Measurements from ENCODE around the gene RALGPS1. TPM values are rescaled to one million over a fixed set of nuclear protein-coding genes. Genes with fewer than 3 reads are reported as not detected.

The RALGPS1 gene
- total RNA-seq, 4 donors from 2014 or later, result 2.2 to 10.3 (median 5.4) TPM

- ATAC-seq, result no peak
- intact Hi-C loops (cut with DNase I; ENCODE audit: low total_unique reads), result no loop called here
- Histone ChIP-seq H3K4me1 (peaks cover 9 to 12% of the 10 kb centered on the region in 2 donors), H3K27me3 (no peaks in the 10 kb centered on the region), H3K27ac (no peak overlapping the region), H3K36me3 (peaks cover 0 to 16% of the 10 kb centered on the region in 2 donors), H3K9me3 (no peaks in the 10 kb centered on the region), H3K4me3 (no peak overlapping the region)
- TF ChIP-seq CTCF (IDR thresholded peaks at IDR 0.05 in 4 of 5, conservative IDR thresholded peaks at IDR 0.05 in 1 of 5) (no peak), POLR2A (IDR thresholded peaks at IDR 0.05) (no peak)
- in situ Hi-C loops (cut with MboI; ENCODE audit: low sequenced_read_pairs in 4 of 4), result no loop called here
- DNase-seq, result no peak
These were observed 38.6 kb upstream of the RALGPS1 start for GRCh38 chr9:126875756-126876510.

GRCh38 chr9:126876531-126876930 is 38.1 kb upstream of the RALGPS1 start:
- no peaks in the 10 kb centered on the region for H3K27me3 ChIP-seq
- H3K4me3 ChIP-seq, result no peak overlapping the region
- no peak for ATAC-seq
- peaks cover 12 to 18% of the 10 kb centered on the region in 2 donors for H3K4me1 ChIP-seq
- no peak overlapping the region for H3K27ac ChIP-seq
- intact Hi-C loops (cut with DNase I; ENCODE audit: low total_unique reads) (no loop called here), in situ Hi-C loops (cut with MboI; ENCODE audit: low sequenced_read_pairs in 4 of 4) (no loop called here)
- DNase-seq, result no peak
- TF ChIP-seq POLR2A (IDR thresholded peaks at IDR 0.05) (no peak), CTCF (IDR thresholded peaks at IDR 0.05 in 4 of 5, conservative IDR thresholded peaks at IDR 0.05 in 1 of 5) (no peak)
- peaks cover 0 to 17% of the 10 kb centered on the region in 2 donors for H3K36me3 ChIP-seq
- no peaks in the 10 kb centered on the region for H3K9me3 ChIP-seq

GRCh38 chr9:126877418-126877817 is 37.2 kb upstream of the RALGPS1 start:
- Histone ChIP-seq H3K27ac (no peak overlapping the region), H3K27me3 (no peaks in the 10 kb centered on the region), H3K36me3 (peaks cover 0 to 25% of the 10 kb centered on the region in 2 donors), H3K4me1 (peaks cover 17 to 27% of the 10 kb centered on the region in 2 donors), H3K9me3 (no peaks in the 10 kb centered on the region), H3K4me3 (no peak overlapping the region)
- in situ Hi-C loops (cut with MboI; ENCODE audit: low sequenced_read_pairs in 4 of 4), result no loop called here
- DNase-seq (no peak), ATAC-seq (no peak)
- intact Hi-C loops (cut with DNase I; ENCODE audit: low total_unique reads), result no loop called here
- no peak for TF ChIP-seq CTCF (IDR thresholded peaks at IDR 0.05 in 4 of 5, conservative IDR thresholded peaks at IDR 0.05 in 1 of 5)
- TF ChIP-seq POLR2A (IDR thresholded peaks at IDR 0.05), result no peak

GRCh38 chr9:126879288-126879687 is 35.3 kb upstream of the RALGPS1 start:
- H3K36me3 ChIP-seq, result peaks cover 0 to 31% of the 10 kb centered on the region in 2 donors
- ATAC-seq, result no peak

More at GRCh38 chr9:126879288-126879687, 35.3 kb upstream of the RALGPS1 start:
- intact Hi-C loops (cut with DNase I; ENCODE audit: low total_unique reads) (no loop called here), in situ Hi-C loops (cut with MboI; ENCODE audit: low sequenced_read_pairs in 4 of 4) (no loop called here)
- Histone ChIP-seq H3K27me3 (no peaks in the 10 kb centered on the region), H3K27ac (no peak overlapping the region), H3K4me1 (peaks cover 22 to 36% of the 10 kb centered on the region in 2 donors), H3K4me3 (no peak overlapping the region), H3K9me3 (no peaks in the 10 kb centered on the region)
- no peak for TF ChIP-seq POLR2A (IDR thresholded peaks at IDR 0.05)
- no peak for TF ChIP-seq CTCF (IDR thresholded peaks at IDR 0.05 in 4 of 5, conservative IDR thresholded peaks at IDR 0.05 in 1 of 5)
- DNase-seq, result no peak

Data from gastrocnemius medialis (tissue), 4 donors.